Body of pancreas (tissue), 4 donors: ENCODE measurements around the gene NOPCHAP1. TPM values are rescaled to one million over a fixed set of nuclear protein-coding genes. Genes with fewer than 3 reads are reported as not detected.

Experiments
- ATAC-seq: fragments of 150-250 bp; one replicate; pipeline ENCODE4 v1.9.1; 2016
- DNase-seq, 4 donors: peaks; one replicate each; pipeline ENCODE4 v3.0.0-alpha.2; 2019
- H3K27ac ChIP-seq, 4 donors: fragments of 200-600 bp; sonication (generic); 1 replicate in 3 of 4; 2 replicates in 1 of 4; pipeline versions ENCODE4 v1.5.1 to v1.6.1; 2016 to 2019; ENCODE audit warnings: mild to moderate bottlenecking in 1 of 4, mixed read lengths in 1 of 4, moderate library complexity in 1 of 4
- H3K27me3 ChIP-seq, 2 donors: fragments of 200-600 bp; sonication (generic); one replicate each; pipeline ENCODE4 v1.6.0; 2016; ENCODE audit warnings: mild to moderate bottlenecking in 1 of 2
- H3K36me3 ChIP-seq, 2 donors: fragments of 200-600 bp; sonication (generic); replicated peaks in 1 of 2; 2 replicates each; pipeline ENCODE4 v1.5.1; 2016; ENCODE audit warnings: low read depth in 2 of 2; ENCODE audit not compliant: insufficient read depth in 1 of 2
- H3K4me1 ChIP-seq: fragments of 200-600 bp; sonication (generic); one replicate; pipeline ENCODE4 v1.6.0; 2016
- H3K4me3 ChIP-seq, 2 donors: fragments of 200-600 bp; sonication (generic); 1 replicate in 1 of 2; 2 replicates in 1 of 2; pipeline ENCODE4 v1.5.1; 2016 to 2019
- H3K9me3 ChIP-seq, 3 donors: fragments of 200-600 bp; sonication (generic); 1 replicate in 2 of 3; 2 replicates in 1 of 3; pipeline ENCODE4 v1.5.1; 2016
- POLR2A ChIP-seq, 3 donors: fragments of 450-650 bp; IDR thresholded peaks; one replicate each; pipeline ENCODE4 v1.6.1; 2016; ENCODE audit warnings: antibody characterized with exemption in 3 of 3, mild to moderate bottlenecking in 2 of 3
- WGBS, 2 donors: methylation state at CpG; one replicate each; pipeline ENCODE4 v1.1.5; 2017; 5-methylcytosine and 5-hydroxymethylcytosine counted together
- intact Hi-C: fragments of 100-400 bp; cut with DNase I; formaldehyde crosslinking; loops from one replicate; pipeline ENCODE4 v1.15.1; 2023
- total RNA-seq, 2 donors: library from RNA; depleted of rRNA; stranded (reverse); fragments of >200 nt; gene quantifications; one replicate each; pipeline ENCODE4 v1.1.0, GENCODE V29; 2016
- TF ChIP-seq, protein P1 (sequence below), 7 experiments: fragments of 450-650 bp in 4 of 7; fragments of 200-600 bp in 3 of 7; sonication (generic) in 3 of 7; IDR thresholded peaks; one replicate each; pipeline ENCODE4 v1.5.1; 2016 to 2019; ENCODE audit warnings: antibody characterized with exemption in 7 of 7

The NOPCHAP1 gene
- total RNA-seq, 2 donors from 2014 or later, result 5.9 to 6.5 TPM

GRCh38 chr12:105001476-105001875 is 15.4 kb downstream of the NOPCHAP1 start:
- Histone ChIP-seq H3K27ac (no peak overlapping the region), H3K4me1 (peaks cover 19% of the 10 kb centered on the region), H3K9me3 (no peaks in the 10 kb centered on the region), H3K27me3 (no peaks in the 10 kb centered on the region), H3K36me3 (peaks cover 0 to 2% of the 10 kb centered on the region in 2 donors), H3K4me3 (no peak overlapping the region)
- DNase-seq (no peak), ATAC-seq (no peak)
- TF ChIP-seq, protein P1, sequence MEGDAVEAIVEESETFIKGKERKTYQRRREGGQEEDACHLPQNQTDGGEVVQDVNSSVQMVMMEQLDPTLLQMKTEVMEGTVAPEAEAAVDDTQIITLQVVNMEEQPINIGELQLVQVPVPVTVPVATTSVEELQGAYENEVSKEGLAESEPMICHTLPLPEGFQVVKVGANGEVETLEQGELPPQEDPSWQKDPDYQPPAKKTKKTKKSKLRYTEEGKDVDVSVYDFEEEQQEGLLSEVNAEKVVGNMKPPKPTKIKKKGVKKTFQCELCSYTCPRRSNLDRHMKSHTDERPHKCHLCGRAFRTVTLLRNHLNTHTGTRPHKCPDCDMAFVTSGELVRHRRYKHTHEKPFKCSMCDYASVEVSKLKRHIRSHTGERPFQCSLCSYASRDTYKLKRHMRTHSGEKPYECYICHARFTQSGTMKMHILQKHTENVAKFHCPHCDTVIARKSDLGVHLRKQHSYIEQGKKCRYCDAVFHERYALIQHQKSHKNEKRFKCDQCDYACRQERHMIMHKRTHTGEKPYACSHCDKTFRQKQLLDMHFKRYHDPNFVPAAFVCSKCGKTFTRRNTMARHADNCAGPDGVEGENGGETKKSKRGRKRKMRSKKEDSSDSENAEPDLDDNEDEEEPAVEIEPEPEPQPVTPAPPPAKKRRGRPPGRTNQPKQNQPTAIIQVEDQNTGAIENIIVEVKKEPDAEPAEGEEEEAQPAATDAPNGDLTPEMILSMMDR (IDR thresholded peaks at IDR 0.05), result no peak
- no peak for TF ChIP-seq POLR2A (IDR thresholded peaks at IDR 0.05)
- intact Hi-C loops, result no loop called here

GRCh38 chr12:105013892-105014291 is 27.8 kb downstream of the NOPCHAP1 start:
- Histone ChIP-seq H3K27me3 (no peaks in the 10 kb centered on the region), H3K4me1 (no peaks in the 10 kb centered on the region), H3K36me3 (peaks cover 6 to 9% of the 10 kb centered on the region in 2 donors), H3K4me3 (no peak overlapping the region), H3K9me3 (no peaks in the 10 kb centered on the region), H3K27ac (no peak overlapping the region)
- no peak for TF ChIP-seq POLR2A (IDR thresholded peaks at IDR 0.05)
- TF ChIP-seq, protein P1 (IDR thresholded peaks at IDR 0.05), result no peak
- no peak for ATAC-seq
- intact Hi-C loops, result no loop called here
- DNase-seq, result no peak
- WGBS, 2 donors, result 93 to 95% methylated on average over 9 of the region's 9 CpGs

GRCh38 chr12:105014603-105015002 is 28.5 kb downstream of the NOPCHAP1 start:
- intact Hi-C loops, result no loop called here
- H3K4me1 ChIP-seq, result no peaks in the 10 kb centered on the region
- no peaks in the 10 kb centered on the region for H3K9me3 ChIP-seq
- H3K27me3 ChIP-seq, result no peaks in the 10 kb centered on the region
- WGBS, 2 donors, result 88 to 96% methylated on average over 2 of the region's 2 CpGs
- peaks cover 6 to 9% of the 10 kb centered on the region in 2 donors for H3K36me3 ChIP-seq
- no peak overlapping the region for H3K4me3 ChIP-seq
- no peak for DNase-seq
- ATAC-seq, result no peak
- no peak for TF ChIP-seq POLR2A (IDR thresholded peaks at IDR 0.05)
- H3K27ac ChIP-seq, result no peak overlapping the region

- Histone ChIP-seq H3K27me3 (no peaks in the 10 kb centered on the region), H3K27ac (no peak overlapping the region), H3K9me3 (no peaks in the 10 kb centered on the region), H3K4me3 (no peak overlapping the region), H3K36me3 (peaks cover 6 to 9% of the 10 kb centered on the region in 2 donors), H3K4me1 (peaks cover 7% of the 10 kb centered on the region)
- ATAC-seq (no peak), DNase-seq (no peak)
- WGBS, 2 donors, result 95 to 97% methylated on average over 4 of the region's 4 CpGs
- TF ChIP-seq, protein P1 (IDR thresholded peaks at IDR 0.05), result no peak
- no peak for TF ChIP-seq POLR2A (IDR thresholded peaks at IDR 0.05)
- intact Hi-C loops, result no loop called here
Observed at GRCh38 chr12:105015543-105015942, 29.4 kb downstream of the NOPCHAP1 start.

DNA sequence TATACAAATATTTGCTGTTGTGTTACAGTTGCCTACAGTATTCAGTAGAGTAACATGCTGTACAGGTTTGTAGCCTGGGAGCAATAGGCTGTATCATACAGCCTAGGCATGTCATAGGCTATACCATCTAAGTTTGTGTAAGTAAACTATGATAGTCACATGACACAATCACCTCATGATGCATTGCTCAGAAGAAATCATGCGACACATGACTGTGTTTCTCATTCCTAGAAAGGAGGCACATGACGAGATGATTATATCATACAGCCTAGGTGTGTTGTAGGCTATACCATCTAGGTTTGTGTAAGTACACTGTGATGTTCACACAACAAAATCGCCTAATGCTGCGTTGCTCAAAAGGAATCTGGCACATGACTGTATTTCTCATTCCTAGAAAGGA is 31.9 kb downstream of the NOPCHAP1 start:
- Histone ChIP-seq H3K9me3 (no peaks in the 10 kb centered on the region), H3K27me3 (no peaks in the 10 kb centered on the region), H3K27ac (no peak overlapping the region), H3K4me1 (peaks cover 11% of the 10 kb centered on the region), H3K4me3 (no peak overlapping the region), H3K36me3 (peaks cover 0 to 6% of the 10 kb centered on the region in 2 donors)
- TF ChIP-seq, protein P1 (IDR thresholded peaks at IDR 0.05), result no peak
- TF ChIP-seq POLR2A (IDR thresholded peaks at IDR 0.05), result no peak
- WGBS, 2 donors, result 90 to 98% methylated on average over 4 of the region's 4 CpGs
- DNase-seq, result no peak
- intact Hi-C loops, result no loop called here
- no peak for ATAC-seq
